COR-L47 (cell line): ENCODE data around the gene ALMS1.
"Not testable (repeated sequence)": the region's sequence is repeated elsewhere in the genome, so short reads cannot be mapped to it uniquely, and the experiment has no call there.

Experiments used
- DNase-seq: peaks from one replicate; lab custom pipeline; 2025; lab: John Stamatoyannopoulos, UW

ALMS1 gene

GRCh38 chr2:73402386-73403103 is 16.9 kb downstream of the ALMS1 start:
- DNase-seq = no peak

DNA sequence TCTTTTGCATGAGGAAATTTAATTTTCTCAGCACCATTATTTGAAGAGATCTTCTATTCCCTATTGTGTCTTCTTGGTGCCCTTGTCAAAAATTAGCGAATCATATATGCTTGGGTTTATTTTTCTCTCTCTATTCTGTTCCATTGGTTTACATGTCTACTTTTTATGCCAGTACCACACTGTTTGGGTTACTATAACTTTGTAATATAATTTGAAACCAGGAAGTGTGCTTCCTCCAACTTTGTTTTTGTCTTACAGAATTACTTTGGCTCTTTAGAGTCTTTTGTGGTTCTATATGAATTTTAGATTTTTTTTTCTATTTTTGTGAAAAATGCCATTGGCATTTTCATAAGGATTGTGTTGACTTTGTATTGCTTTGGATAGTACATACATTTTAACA is 17.6 kb downstream of the ALMS1 start:
- no peak for DNase-seq

- DNase-seq = no peak
Measured at GRCh38 chr2:73404409-73404808, 18.8 kb downstream of the ALMS1 start.

DNA sequence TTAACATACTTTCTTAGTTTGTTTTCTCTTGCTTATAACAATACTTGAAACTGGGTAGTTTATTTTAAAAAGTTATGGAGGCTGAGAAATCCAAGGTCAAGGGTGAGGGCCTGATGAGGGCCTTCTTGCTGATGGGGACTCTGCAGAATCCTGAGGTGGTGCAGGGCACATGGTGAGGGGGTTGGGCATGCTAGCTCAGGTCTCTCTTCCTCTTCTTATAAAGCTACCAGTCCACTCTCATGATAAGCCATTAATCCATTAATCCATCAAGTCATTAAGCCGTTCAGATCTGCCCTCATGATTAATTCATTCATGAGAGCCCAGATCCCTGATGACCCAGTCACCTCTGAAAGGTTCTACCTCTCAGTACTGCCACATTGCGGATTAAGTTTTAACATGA is 21.4 kb downstream of the ALMS1 start:
- DNase-seq = no peak

GRCh38 chr2:73408198-73408597 is 22.6 kb downstream of the ALMS1 start:
- no peak for DNase-seq

DNA sequence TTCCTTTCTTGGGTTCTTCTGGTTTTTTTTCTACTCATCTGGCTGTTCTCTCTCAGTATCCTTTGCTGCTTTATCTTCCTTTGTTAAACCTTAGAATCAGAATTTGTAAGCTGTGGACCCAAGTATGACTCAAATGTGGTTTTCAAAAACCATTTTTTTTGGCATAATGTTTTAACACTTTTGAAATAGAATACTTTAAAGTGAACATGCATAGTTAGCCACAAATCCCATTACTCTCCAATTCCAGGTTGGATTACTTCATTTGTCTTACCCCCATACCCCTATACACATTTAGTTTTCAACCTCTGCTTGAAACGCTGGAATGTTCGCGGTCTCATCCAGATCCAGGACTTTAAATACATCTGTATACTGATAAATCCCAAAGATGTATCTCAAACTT is 29.1 kb downstream of the ALMS1 start:
- DNase-seq = no peak

- DNase-seq = no peak
Measured at GRCh38 chr2:73415906-73416305, 30.3 kb downstream of the ALMS1 start.

GRCh38 chr2:73418343-73418742 is 32.7 kb downstream of the ALMS1 start:
- no peak for DNase-seq

DNA sequence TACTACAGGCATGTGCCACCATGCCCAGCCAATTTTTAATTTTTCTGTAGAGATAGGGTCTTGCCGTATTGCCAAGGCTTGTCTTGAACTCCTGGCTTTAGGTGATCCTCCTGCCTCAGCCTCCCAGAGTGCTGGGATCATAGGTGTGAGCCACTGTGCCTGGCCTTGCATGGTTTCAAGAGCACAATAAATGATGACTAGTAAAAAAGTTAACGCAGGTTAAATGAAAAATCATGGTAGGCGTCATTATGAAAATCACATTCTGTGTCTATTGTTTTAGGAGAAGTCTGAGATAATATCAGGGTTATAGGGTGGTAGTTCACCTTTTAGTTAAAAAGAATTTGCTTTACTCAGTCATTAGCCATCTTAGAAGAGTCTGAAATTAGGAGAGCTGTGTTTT is 38.3 kb downstream of the ALMS1 start:
- DNase-seq = no peak

GRCh38 chr2:73426176-73426575 is 40.5 kb downstream of the ALMS1 start:
- no peak for DNase-seq

GRCh38 chr2:73436019-73436418 is 50.4 kb downstream of the ALMS1 start:
- DNase-seq = no peak

DNA sequence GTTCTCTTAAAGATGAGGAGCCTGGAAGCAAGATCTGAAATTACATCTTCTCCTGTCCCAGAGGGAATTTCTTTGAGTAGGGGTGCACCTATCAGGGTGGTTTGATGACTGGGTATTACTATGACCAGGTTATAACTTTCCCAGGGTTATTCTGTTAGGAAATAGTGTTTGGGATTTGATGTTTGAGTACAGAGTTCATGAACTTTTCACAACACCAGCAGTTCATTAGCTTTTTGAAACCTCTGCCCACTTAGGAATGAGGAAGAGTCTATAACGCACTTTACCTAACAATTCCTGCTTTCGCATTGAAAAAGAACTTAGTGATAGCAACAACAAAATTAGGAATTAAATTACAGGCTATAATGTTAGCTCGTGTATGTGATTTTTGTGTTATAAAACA is 58.6 kb downstream of the ALMS1 start:
- DNase-seq = no peak

GRCh38 chr2:73448856-73449255 is 63.2 kb downstream of the ALMS1 start:
- no peak for DNase-seq

DNA sequence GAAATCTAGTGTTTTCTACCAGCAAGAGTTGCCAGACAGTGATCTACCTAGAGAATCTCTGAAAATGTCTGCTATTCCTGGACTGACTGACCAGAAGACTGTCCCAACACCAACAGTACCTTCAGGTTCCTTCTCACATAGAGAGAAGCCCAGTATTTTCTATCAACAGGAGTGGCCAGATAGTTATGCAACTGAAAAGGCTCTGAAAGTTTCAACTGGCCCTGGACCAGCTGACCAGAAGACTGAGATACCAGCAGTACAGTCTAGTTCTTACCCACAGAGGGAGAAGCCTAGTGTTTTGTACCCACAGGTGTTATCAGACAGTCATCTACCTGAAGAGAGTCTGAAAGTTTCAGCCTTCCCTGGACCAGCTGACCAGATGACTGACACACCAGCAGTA is 63.8 kb downstream of the ALMS1 start:
- no peak for DNase-seq

DNA sequence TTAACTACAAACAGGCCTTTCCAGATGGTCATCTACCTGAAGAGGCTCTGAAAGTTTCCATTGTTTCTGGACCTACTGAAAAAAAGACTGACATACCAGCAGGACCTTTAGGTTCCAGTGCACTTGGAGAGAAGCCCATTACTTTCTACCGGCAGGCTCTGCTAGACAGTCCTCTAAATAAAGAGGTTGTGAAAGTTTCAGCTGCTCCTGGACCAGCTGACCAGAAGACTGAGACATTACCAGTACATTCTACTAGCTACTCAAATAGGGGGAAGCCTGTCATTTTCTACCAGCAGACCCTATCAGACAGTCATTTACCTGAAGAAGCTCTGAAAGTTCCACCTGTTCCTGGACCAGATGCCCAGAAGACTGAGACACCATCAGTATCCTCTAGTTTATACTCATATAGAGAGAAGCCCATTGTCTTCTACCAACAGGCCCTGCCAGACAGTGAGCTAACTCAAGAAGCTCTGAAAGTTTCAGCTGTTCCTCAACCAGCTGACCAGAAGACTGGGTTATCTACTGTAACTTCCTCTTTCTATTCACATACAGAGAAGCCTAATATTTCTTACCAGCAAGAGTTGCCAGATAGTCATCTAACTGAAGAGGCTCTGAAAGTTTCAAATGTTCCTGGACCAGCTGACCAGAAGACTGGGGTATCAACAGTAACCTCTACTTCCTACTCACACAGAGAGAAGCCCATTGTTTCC is 65.8 kb downstream of the ALMS1 start:
- DNase-seq = no peak

GRCh38 chr2:73457982-73458381 is 72.3 kb downstream of the ALMS1 start:
- no peak for DNase-seq

DNA sequence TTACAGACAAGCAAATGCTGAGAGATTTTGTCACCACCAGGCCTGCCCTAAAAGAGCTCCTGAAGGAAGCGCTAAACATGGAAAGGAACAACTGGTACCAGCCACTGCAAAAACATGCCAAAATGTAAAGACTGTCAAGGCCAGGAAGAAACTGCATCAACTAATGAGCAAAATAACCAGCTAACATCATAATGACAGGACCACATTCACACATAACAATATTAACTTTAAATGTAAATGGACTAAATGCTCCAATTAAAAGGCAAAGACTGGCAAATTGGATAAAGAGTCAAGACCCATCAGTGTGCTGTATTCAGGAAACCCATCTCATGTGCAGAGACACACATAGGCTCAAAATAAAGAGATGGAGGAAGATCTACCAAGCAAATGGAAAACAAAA is 76.8 kb downstream of the ALMS1 start:
- not testable (repeated sequence) for DNase-seq

- DNase-seq = no peak
Measured at GRCh38 chr2:73468376-73468775, 82.7 kb downstream of the ALMS1 start.

DNA sequence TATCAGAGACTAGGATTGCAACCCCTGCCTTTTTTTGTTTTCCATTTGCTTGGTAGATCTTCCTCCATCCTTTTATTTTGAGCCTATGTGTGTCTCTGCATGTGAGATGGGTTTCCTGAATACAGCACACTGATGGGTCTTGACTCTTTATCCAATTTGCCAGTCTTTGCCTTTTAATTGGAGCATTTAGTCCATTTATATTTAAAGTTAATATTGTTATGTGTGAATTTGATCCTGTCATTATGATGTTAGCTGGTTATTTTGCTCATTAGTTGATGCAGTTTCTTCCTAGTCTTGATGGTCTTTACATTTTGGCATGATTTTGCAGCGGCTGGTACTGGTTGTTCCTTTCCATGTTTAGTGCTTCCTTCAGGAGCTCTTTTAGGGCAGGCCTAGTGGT is 98.2 kb downstream of the ALMS1 start:
- not testable (repeated sequence) for DNase-seq

DNA sequence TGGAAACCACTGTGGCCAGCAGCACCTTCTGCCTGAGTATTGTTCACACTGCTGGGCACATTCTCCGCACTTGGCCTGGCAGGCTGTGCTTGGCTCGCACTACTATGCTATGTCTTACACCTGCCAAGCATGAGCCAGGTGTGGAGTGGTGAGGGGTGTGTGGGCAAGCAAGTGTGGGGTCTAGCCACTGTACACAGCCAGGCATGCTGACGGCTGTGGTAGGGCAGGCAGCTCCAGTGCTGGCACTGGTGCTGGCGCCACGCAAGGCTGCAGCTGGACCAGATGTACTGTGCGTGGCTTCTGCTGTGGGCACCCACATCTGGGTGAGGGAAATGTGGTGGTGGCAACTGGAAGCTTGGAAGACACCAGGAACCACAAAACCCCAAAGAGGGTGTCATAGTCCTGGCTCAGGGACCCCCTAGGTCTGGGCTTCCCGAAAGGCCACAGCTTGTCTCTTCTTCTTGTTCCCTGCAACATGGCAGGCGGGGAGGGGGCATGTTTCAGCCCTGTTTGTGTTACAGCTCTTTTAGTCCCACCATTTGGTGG is 101.5 kb downstream of the ALMS1 start:
- DNase-seq = no peak

DNA sequence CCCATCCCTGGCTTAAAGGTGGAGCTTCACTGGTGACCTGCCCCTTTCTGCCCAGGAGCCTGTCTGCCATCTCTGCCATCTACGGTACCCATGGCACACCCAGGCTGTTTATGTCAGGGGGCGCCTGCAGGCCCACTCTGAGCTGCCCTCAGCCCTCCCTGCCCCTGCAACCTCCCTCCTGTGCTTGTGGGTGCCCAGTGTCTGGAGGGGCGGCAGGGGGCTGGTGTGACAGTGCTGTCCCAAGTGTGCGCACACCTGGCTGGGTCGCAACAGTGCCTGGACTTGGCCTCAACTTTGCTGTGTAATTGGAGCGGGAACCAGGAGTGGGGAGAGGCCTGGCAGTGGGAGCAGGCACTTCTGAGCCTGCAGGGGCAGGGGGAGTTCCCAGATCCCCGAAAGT is 102.4 kb downstream of the ALMS1 start:
- no peak for DNase-seq

GRCh38 chr2:73489053-73489452 is 103.4 kb downstream of the ALMS1 start:
- DNase-seq = no peak

DNA sequence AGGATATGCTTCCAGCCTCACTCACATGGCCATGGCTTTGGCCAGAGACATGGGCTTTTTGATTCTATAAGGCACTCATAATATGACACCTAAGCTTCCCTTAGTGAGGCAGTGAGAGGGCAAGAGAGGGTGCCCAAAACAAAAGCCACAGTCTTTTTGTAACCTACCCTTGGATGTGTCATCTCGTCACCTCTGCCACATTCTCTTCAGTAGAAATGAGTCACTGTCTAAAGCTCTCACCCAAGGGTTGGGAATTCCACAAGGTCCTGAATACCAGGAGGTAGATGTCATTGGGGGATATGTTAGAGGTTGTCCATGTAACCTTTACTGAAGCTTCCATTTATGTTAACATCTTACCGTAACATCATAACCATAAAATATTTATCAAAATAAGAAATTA is 108.4 kb downstream of the ALMS1 start:
- DNase-seq = no peak
